Measurements from ENCODE around the gene PPIF.

The PPIF gene

DNA sequence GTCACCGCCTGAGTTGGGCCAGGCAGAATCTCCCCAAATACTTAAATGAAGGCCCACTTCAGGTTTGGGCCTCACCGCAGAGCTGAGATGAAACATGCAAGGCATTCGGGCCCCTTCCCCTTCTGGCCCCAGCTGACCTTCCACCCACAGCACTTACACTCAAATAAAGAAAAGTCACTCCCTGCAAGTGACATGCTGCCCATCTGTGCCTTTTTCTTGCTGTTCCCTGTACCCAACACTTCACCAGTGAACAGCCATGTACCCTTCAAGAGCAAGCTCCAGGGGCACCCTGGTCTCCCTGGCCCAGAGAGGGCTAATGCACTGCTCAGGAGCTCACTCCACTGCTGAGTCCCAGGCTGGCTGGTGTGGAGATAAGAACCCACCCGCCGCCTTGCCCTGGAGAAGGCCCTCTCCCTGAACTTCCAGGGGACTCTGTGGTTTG is 57.4 kb downstream of the PPIF start:
- no peak for DNase-seq
